ENCODE measurements around the gene MEIKIN. TPM values are rescaled to one million over a fixed set of nuclear protein-coding genes. Genes with fewer than 3 reads are reported as not detected.

Gene MEIKIN
- total RNA-seq = not detected in 2 replicates

GRCh38 chr5:131945551-131946168 is at the start of gene MEIKIN:
TSS of gene MEIKIN (minus strand) at chr5:131945663. CDS start at chr5:131945505, 158 bp downstream.

GRCh38 chr5:131796793-131797693 is 148.4 kb downstream of the MEIKIN start, which contains the start of gene FNIP1:
TSS of gene FNIP1 (minus strand) at chr5:131797017. CDS start at chr5:131796921, 96 bp downstream.

Other genes with a start within 250 kb of the MEIKIN start
- 42.9 and 49.1 TPM in 2 replicates for gene FNIP1, start 148.6 kb downstream of the MEIKIN start, total RNA-seq
- gene ACSL6, start 66.0 kb upstream of the MEIKIN start, total RNA-seq = 0.17 TPM in 1 of 2 replicates, not detected in the other
- gene IL3, start 115.0 kb upstream of the MEIKIN start, total RNA-seq = not detected in 2 replicates
- gene CSF2, start 128.1 kb upstream of the MEIKIN start, total RNA-seq = 1.9 TPM in 1 of 2 replicates, not detected in the other